ENCODE data around the gene SLC30A9. TPM values are rescaled to one million over a fixed set of nuclear protein-coding genes. Genes with fewer than 3 reads are reported as not detected.

Gene SLC30A9
- total RNA-seq, 1 donor from 2014 or later: 113 TPM

GRCh38 chr4:42136371-42136770 is 146.0 kb downstream of the SLC30A9 start:
- Mint-ChIP-seq H3K4me1 (no peaks in the 10 kb centered on the region), H3K27ac (no peak overlapping the region)
- H3K4me2 ChIP-seq: no peak overlapping the region

More at GRCh38 chr4:42136371-42136770, 146.0 kb downstream of the SLC30A9 start:
- Mint-ChIP-seq H3K4me3 (no peak overlapping the region), H3K36me3 (no peaks in the 10 kb centered on the region), H3K27me3 (ENCODE audit: insufficient read depth, low read depth) (peaks cover 2% of the 10 kb centered on the region), H3K9me3 (no peaks in the 10 kb centered on the region)
- no peak overlapping the region for H2AFZ ChIP-seq (replicated peaks)
- no peak overlapping the region for H3K9ac ChIP-seq
- H3F3A ChIP-seq (ENCODE audit: low read depth): no peaks in the 10 kb centered on the region
- H3K9me3 ChIP-seq (ENCODE audit: low read depth): no peaks in the 10 kb centered on the region
- H3K4me3 ChIP-seq: no peak overlapping the region
- DNase-seq (ENCODE audit: low spot score): no peak
- no peaks in the 10 kb centered on the region for H3K36me3 ChIP-seq
- H4K20me1 ChIP-seq (ENCODE audit: low read depth): no peaks in the 10 kb centered on the region
- no peaks in the 10 kb centered on the region for H3K79me2 ChIP-seq (ENCODE audit: low read depth)
- no peak overlapping the region for H3K27ac ChIP-seq
- H3K27me3 ChIP-seq: no peaks in the 10 kb centered on the region
- TF ChIP-seq CTCF (IDR thresholded peaks at IDR 0.05): no peak
- TF ChIP-seq EZH2 (IDR thresholded peaks at IDR 0.05): no peak
- TF ChIP-seq EZH2phosphoT487 (IDR thresholded peaks at IDR 0.05): no peak
- no peaks in the 10 kb centered on the region for H3K4me1 ChIP-seq

Other genes starting within 250 kb of the SLC30A9 start
- not detected in 2 replicates for gene PHOX2B, start 241.8 kb upstream of the SLC30A9 start, total RNA-seq (ENCODE audit: low replicate concordance)
- 57.4 and 71.9 TPM in 2 replicates for gene TMEM33, start 55.1 kb upstream of the SLC30A9 start, total RNA-seq (ENCODE audit: low replicate concordance)
- gene DCAF4L1, start 8.8 kb upstream of the SLC30A9 start, total RNA-seq (ENCODE audit: low replicate concordance): 0.06 and 0.17 TPM in 2 replicates
- 9.6 and 9.7 TPM in 2 replicates for gene BEND4, start 162.1 kb downstream of the SLC30A9 start, total RNA-seq (ENCODE audit: low replicate concordance)

All from neural progenitor cell (in vitro differentiated cells).